ENCODE results near the gene ITGBL1.

The ITGBL1 gene

GRCh38 chr13:101660711-101661110 lies 208.2 kb downstream of the ITGBL1 start:
- Mint-ChIP-seq H3K4me1 (ENCODE audit: low read depth) (no peaks in the 10 kb centered on the region), H3K9me3 (no peaks in the 10 kb centered on the region), H3K27ac (no peak overlapping the region), H3K4me3 (no peak overlapping the region), H3K27me3 (ENCODE audit: low read depth) (no peaks in the 10 kb centered on the region), H3K36me3 (ENCODE audit: low read depth) (no peaks in the 10 kb centered on the region)
- no peak for DNase-seq (ENCODE audit: low spot score)

GRCh38 chr13:101661839-101662238 lies 209.4 kb downstream of the ITGBL1 start:
- H3K4me3 Mint-ChIP-seq: no peak overlapping the region
- no peaks in the 10 kb centered on the region for H3K9me3 Mint-ChIP-seq
- H3K27ac Mint-ChIP-seq: no peak overlapping the region
- no peaks in the 10 kb centered on the region for H3K27me3 Mint-ChIP-seq (ENCODE audit: low read depth)
- DNase-seq (ENCODE audit: low spot score): no peak
- no peaks in the 10 kb centered on the region for H3K36me3 Mint-ChIP-seq (ENCODE audit: low read depth)
- H3K4me1 Mint-ChIP-seq (ENCODE audit: low read depth): no peaks in the 10 kb centered on the region

- Mint-ChIP-seq H3K27ac (no peak overlapping the region), H3K36me3 (ENCODE audit: low read depth) (no peaks in the 10 kb centered on the region)
- no peak for DNase-seq (ENCODE audit: low spot score)
Measured at GRCh38 chr13:101673360-101674105, 221.1 kb downstream of the ITGBL1 start.

GRCh38 chr13:101681834-101682233 lies 229.4 kb downstream of the ITGBL1 start:
- no peaks in the 10 kb centered on the region for H3K9me3 Mint-ChIP-seq
- no peaks in the 10 kb centered on the region for H3K36me3 Mint-ChIP-seq (ENCODE audit: low read depth)
- no peaks in the 10 kb centered on the region for H3K4me1 Mint-ChIP-seq (ENCODE audit: low read depth)
- DNase-seq (ENCODE audit: low spot score): no peak
- no peaks in the 10 kb centered on the region for H3K27me3 Mint-ChIP-seq (ENCODE audit: low read depth)
- H3K27ac Mint-ChIP-seq: no peak overlapping the region
- H3K4me3 Mint-ChIP-seq: no peak overlapping the region

More at GRCh38 chr13:101673360-101674105, 221.1 kb downstream of the ITGBL1 start:
- H3K4me3 Mint-ChIP-seq: no peak overlapping the region
- no peaks in the 10 kb centered on the region for H3K9me3 Mint-ChIP-seq
- H3K4me1 Mint-ChIP-seq (ENCODE audit: low read depth): no peaks in the 10 kb centered on the region
- H3K27me3 Mint-ChIP-seq (ENCODE audit: low read depth): no peaks in the 10 kb centered on the region

GRCh38 chr13:101686003-101686402 lies 233.5 kb downstream of the ITGBL1 start:
- no peaks in the 10 kb centered on the region for H3K9me3 Mint-ChIP-seq
- H3K4me3 Mint-ChIP-seq: no peak overlapping the region
- no peak for DNase-seq (ENCODE audit: low spot score)
- no peaks in the 10 kb centered on the region for H3K36me3 Mint-ChIP-seq (ENCODE audit: low read depth)
- no peak overlapping the region for H3K27ac Mint-ChIP-seq
- H3K27me3 Mint-ChIP-seq (ENCODE audit: low read depth): no peaks in the 10 kb centered on the region
- H3K4me1 Mint-ChIP-seq (ENCODE audit: low read depth): no peaks in the 10 kb centered on the region

- Mint-ChIP-seq H3K36me3 (ENCODE audit: low read depth) (no peaks in the 10 kb centered on the region), H3K4me3 (no peak overlapping the region), H3K9me3 (no peaks in the 10 kb centered on the region), H3K27me3 (ENCODE audit: low read depth) (no peaks in the 10 kb centered on the region), H3K4me1 (ENCODE audit: low read depth) (no peaks in the 10 kb centered on the region), H3K27ac (no peak overlapping the region)
- DNase-seq (ENCODE audit: low spot score): no peak
Measured at GRCh38 chr13:101690871-101691270, 238.4 kb downstream of the ITGBL1 start.

- Mint-ChIP-seq H3K27me3 (ENCODE audit: low read depth) (no peaks in the 10 kb centered on the region), H3K36me3 (ENCODE audit: low read depth) (no peaks in the 10 kb centered on the region), H3K27ac (no peak overlapping the region), H3K4me3 (no peak overlapping the region), H3K4me1 (ENCODE audit: low read depth) (no peaks in the 10 kb centered on the region), H3K9me3 (no peaks in the 10 kb centered on the region)
- no peak for DNase-seq (ENCODE audit: low spot score)
Measured at GRCh38 chr13:101691341-101691860, 238.9 kb downstream of the ITGBL1 start.

GRCh38 chr13:101695870-101696516 lies 243.5 kb downstream of the ITGBL1 start:
- Mint-ChIP-seq H3K36me3 (ENCODE audit: low read depth) (no peaks in the 10 kb centered on the region), H3K27me3 (ENCODE audit: low read depth) (no peaks in the 10 kb centered on the region), H3K4me1 (ENCODE audit: low read depth) (no peaks in the 10 kb centered on the region), H3K27ac (no peak overlapping the region), H3K9me3 (no peaks in the 10 kb centered on the region), H3K4me3 (no peak overlapping the region)
- DNase-seq (ENCODE audit: low spot score): no peak

- Mint-ChIP-seq H3K9me3 (no peaks in the 10 kb centered on the region), H3K27ac (no peak overlapping the region), H3K4me1 (ENCODE audit: low read depth) (no peaks in the 10 kb centered on the region), H3K36me3 (ENCODE audit: low read depth) (no peaks in the 10 kb centered on the region), H3K4me3 (no peak overlapping the region), H3K27me3 (ENCODE audit: low read depth) (no peaks in the 10 kb centered on the region)
- no peak for DNase-seq (ENCODE audit: low spot score)
Measured at GRCh38 chr13:101697745-101698144, 245.3 kb downstream of the ITGBL1 start.

GRCh38 chr13:101698400-101698799 lies 245.9 kb downstream of the ITGBL1 start:
- DNase-seq (ENCODE audit: low spot score): no peak
- Mint-ChIP-seq H3K27me3 (ENCODE audit: low read depth) (no peaks in the 10 kb centered on the region), H3K27ac (no peak overlapping the region), H3K4me1 (ENCODE audit: low read depth) (no peaks in the 10 kb centered on the region), H3K4me3 (no peak overlapping the region), H3K9me3 (no peaks in the 10 kb centered on the region), H3K36me3 (ENCODE audit: low read depth) (no peaks in the 10 kb centered on the region)

- H3K27ac Mint-ChIP-seq: no peak overlapping the region
- no peak for DNase-seq (ENCODE audit: low spot score)
- no peaks in the 10 kb centered on the region for H3K9me3 Mint-ChIP-seq
- H3K4me3 Mint-ChIP-seq: no peak overlapping the region
- H3K27me3 Mint-ChIP-seq (ENCODE audit: low read depth): no peaks in the 10 kb centered on the region
- no peaks in the 10 kb centered on the region for H3K36me3 Mint-ChIP-seq (ENCODE audit: low read depth)
- H3K4me1 Mint-ChIP-seq (ENCODE audit: low read depth): no peaks in the 10 kb centered on the region
Measured at GRCh38 chr13:101700598-101700997, 248.1 kb downstream of the ITGBL1 start.

GRCh38 chr13:101703081-101703480 lies 250.6 kb downstream of the ITGBL1 start:
- no peak overlapping the region for H3K27ac Mint-ChIP-seq
- H3K4me1 Mint-ChIP-seq (ENCODE audit: low read depth): peaks cover 3% of the 10 kb centered on the region
- H3K36me3 Mint-ChIP-seq (ENCODE audit: low read depth): no peaks in the 10 kb centered on the region
- DNase-seq (ENCODE audit: low spot score): no peak
- H3K4me3 Mint-ChIP-seq: no peak overlapping the region
- H3K9me3 Mint-ChIP-seq: no peaks in the 10 kb centered on the region
- no peaks in the 10 kb centered on the region for H3K27me3 Mint-ChIP-seq (ENCODE audit: low read depth)

GRCh38 chr13:101703838-101704237 lies 251.4 kb downstream of the ITGBL1 start:
- Mint-ChIP-seq H3K27me3 (ENCODE audit: low read depth) (no peaks in the 10 kb centered on the region), H3K36me3 (ENCODE audit: low read depth) (no peaks in the 10 kb centered on the region), H3K9me3 (no peaks in the 10 kb centered on the region), H3K4me3 (no peak overlapping the region), H3K4me1 (ENCODE audit: low read depth) (peaks cover 3% of the 10 kb centered on the region), H3K27ac (no peak overlapping the region)
- DNase-seq (ENCODE audit: low spot score): no peak

GRCh38 chr13:101706651-101707050 lies 254.2 kb downstream of the ITGBL1 start:
- no peak overlapping the region for H3K4me3 Mint-ChIP-seq
- no peak for DNase-seq (ENCODE audit: low spot score)
- H3K27me3 Mint-ChIP-seq (ENCODE audit: low read depth): no peaks in the 10 kb centered on the region
- peaks cover 3% of the 10 kb centered on the region for H3K4me1 Mint-ChIP-seq (ENCODE audit: low read depth)
- H3K36me3 Mint-ChIP-seq (ENCODE audit: low read depth): no peaks in the 10 kb centered on the region
- no peak overlapping the region for H3K27ac Mint-ChIP-seq
- no peaks in the 10 kb centered on the region for H3K9me3 Mint-ChIP-seq
